ENCODE data around the gene SSH3.

GRCh38 chr11:67261640-67261945 lies 41.7 kb upstream of the SSH3 start:
- TF ChIP-seq EP300 (IDR thresholded peaks at IDR 0.05) (no peak), POLR2AphosphoS5 (IDR thresholded peaks at IDR 0.05) (no peak), CTCF (IDR thresholded peaks at IDR 0.05) (peak in 1 of 3 experiments; percentile 20)
